Left lung (tissue), 10 donors: Measurements from ENCODE around the gene SUPT3H. TPM values are rescaled to one million over a fixed set of nuclear protein-coding genes. Genes with fewer than 3 reads are reported as not detected.

ENCODE experiments used
- ATAC-seq: fragments of 200-7000 bp; cut with Tn5 transposase; one replicate; pipeline ENCODE4 v1.9.1; 2020; ENCODE audit warnings: moderate library complexity
- DNase-seq, 4 donors: peaks; one replicate each; pipeline ENCODE4 v3.0.0-alpha.2; 2013 to 2020
- H3K27ac ChIP-seq, 2 donors: fragments of 200-600 bp; sonication (generic) in 1 of 2; one replicate each; pipeline versions ENCODE4 v1.5.0 to v1.8.0; 2020 to 2021
- H3K27me3 ChIP-seq, 2 donors: fragments of 200-600 bp; sonication (generic) in 1 of 2; one replicate each; pipeline versions ENCODE4 v1.5.0 to v1.8.0; 2020 to 2021
- H3K36me3 ChIP-seq, 2 donors: fragments of 200-600 bp; sonication (generic) in 1 of 2; one replicate each; pipeline versions ENCODE4 v1.5.0 to v1.8.0; 2020 to 2021
- H3K4me1 ChIP-seq, 2 donors: fragments of 200-600 bp; one replicate each; pipeline ENCODE4 v1.8.0; 2021
- H3K4me3 ChIP-seq, 2 donors: fragments of 200-600 bp; sonication (generic) in 1 of 2; one replicate each; pipeline versions ENCODE4 v1.5.0 to v1.8.0; 2020 to 2021; ENCODE audit warnings: mild to moderate bottlenecking in 1 of 2
- H3K9me3 ChIP-seq, 2 donors: fragments of 200-600 bp; sonication (generic) in 1 of 2; one replicate each; pipeline versions ENCODE4 v1.5.0 to v1.8.0; 2020 to 2021
- intact Hi-C, 2 donors: fragments of 100-400 bp; cut with DNase I; formaldehyde crosslinking; loops; one replicate each; pipeline versions ENCODE4 v1.11.2 to v1.14.2; 2022
- polyA plus RNA-seq, 6 donors: library from polyadenylated mRNA; unstranded; fragments of 120-200 nt; gene quantifications; one replicate each; pipeline ENCODE4 v1.2.1, GENCODE V29; 2013; ENCODE audit not compliant: insufficient read length in 6 of 6
- total RNA-seq, 2 donors: library from RNA; stranded (reverse); fragmentation: NEBNext Ultra II Directional; extraction: Animal tissue kit (Norgen Biotek cat#: 25700); gene quantifications; one replicate each; pipeline ENCODE4 v1.2.1, GENCODE V29; 2021
- TF ChIP-seq, protein P1 (sequence below), 2 donors: fragments of 200-600 bp; sonication (generic) in 1 of 2; IDR thresholded peaks; one replicate each; pipeline versions ENCODE4 v1.5.0 to v1.8.0; 2021; ENCODE audit warnings: antibody characterized with exemption in 2 of 2
- donor health status: DM: no; HTN: yes; CAD: no.
- donor health status: DM: no; HTN: no; CAD: no.

The SUPT3H gene
- total and polyA plus RNA-seq, 8 donors: 4.7 to 33.0 (median 26.2) TPM

- TF ChIP-seq, protein P1, sequence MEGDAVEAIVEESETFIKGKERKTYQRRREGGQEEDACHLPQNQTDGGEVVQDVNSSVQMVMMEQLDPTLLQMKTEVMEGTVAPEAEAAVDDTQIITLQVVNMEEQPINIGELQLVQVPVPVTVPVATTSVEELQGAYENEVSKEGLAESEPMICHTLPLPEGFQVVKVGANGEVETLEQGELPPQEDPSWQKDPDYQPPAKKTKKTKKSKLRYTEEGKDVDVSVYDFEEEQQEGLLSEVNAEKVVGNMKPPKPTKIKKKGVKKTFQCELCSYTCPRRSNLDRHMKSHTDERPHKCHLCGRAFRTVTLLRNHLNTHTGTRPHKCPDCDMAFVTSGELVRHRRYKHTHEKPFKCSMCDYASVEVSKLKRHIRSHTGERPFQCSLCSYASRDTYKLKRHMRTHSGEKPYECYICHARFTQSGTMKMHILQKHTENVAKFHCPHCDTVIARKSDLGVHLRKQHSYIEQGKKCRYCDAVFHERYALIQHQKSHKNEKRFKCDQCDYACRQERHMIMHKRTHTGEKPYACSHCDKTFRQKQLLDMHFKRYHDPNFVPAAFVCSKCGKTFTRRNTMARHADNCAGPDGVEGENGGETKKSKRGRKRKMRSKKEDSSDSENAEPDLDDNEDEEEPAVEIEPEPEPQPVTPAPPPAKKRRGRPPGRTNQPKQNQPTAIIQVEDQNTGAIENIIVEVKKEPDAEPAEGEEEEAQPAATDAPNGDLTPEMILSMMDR (IDR thresholded peaks at IDR 0.05): no peak
- Histone ChIP-seq H3K36me3 (no peaks in the 10 kb centered on the region), H3K9me3 (no peaks in the 10 kb centered on the region), H3K27me3 (no peaks in the 10 kb centered on the region), H3K4me1 (peaks cover 0 to 3% of the 10 kb centered on the region in 2 donors), H3K4me3 (no peak overlapping the region), H3K27ac (no peak overlapping the region)
- DNase-seq: no peak
- intact Hi-C loops: no loop called here
- no peak for ATAC-seq
Measured at GRCh38 chr6:44833248-44833647, 544.5 kb downstream of the SUPT3H start.

DNA sequence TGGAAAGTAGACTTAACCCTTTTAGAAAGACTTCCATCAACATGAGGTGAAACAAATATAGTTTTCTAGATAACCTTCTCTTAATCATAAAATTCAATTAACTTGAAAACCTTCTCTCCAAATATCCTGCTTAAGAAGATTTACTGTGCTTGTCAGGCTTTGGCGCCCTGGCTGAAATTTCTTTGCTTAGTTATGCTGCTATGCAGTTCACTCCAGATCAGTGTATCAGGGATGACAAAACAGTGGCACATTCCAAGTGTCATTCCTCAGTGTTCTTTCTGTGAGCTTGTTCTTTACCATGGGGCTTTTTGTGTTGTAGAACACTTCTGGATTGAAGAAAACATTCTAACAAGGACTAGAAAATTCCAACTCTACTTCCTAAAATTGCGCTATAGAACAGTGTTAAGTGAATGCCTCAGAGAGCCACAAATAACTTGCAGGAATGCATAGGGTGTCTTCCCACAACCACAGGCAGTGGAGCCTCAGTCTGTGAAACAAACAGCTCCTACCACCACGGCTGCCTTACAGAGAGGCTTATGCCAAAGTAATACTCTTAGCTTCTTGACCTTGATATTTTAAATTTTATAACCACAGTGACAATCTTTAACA is 546.6 kb downstream of the SUPT3H start:
- no peak overlapping the region for H3K27ac ChIP-seq
- ATAC-seq (no peak), DNase-seq (no peak)
- H3K27me3 ChIP-seq: no peaks in the 10 kb centered on the region
- no peaks in the 10 kb centered on the region for H3K36me3 ChIP-seq
- intact Hi-C loops: no loop called here
- no peak overlapping the region for H3K4me3 ChIP-seq
- peaks cover 0 to 3% of the 10 kb centered on the region in 2 donors for H3K4me1 ChIP-seq
- TF ChIP-seq, protein P1 (IDR thresholded peaks at IDR 0.05): no peak
- no peaks in the 10 kb centered on the region for H3K9me3 ChIP-seq

GRCh38 chr6:44829836-44830235 is 547.9 kb downstream of the SUPT3H start:
- DNase-seq: no peak
- TF ChIP-seq, protein P1 (IDR thresholded peaks at IDR 0.05): no peak
- Histone ChIP-seq H3K36me3 (no peaks in the 10 kb centered on the region), H3K27ac (no peak overlapping the region), H3K4me3 (no peak overlapping the region), H3K4me1 (peaks cover 0 to 3% of the 10 kb centered on the region in 2 donors), H3K27me3 (no peaks in the 10 kb centered on the region), H3K9me3 (no peaks in the 10 kb centered on the region)
- intact Hi-C loops: no loop called here
- ATAC-seq: no peak

- ATAC-seq: no peak
- intact Hi-C loops: no loop called here
- TF ChIP-seq, protein P1 (IDR thresholded peaks at IDR 0.05): no peak
Measured at GRCh38 chr6:44828780-44829179, 549.0 kb downstream of the SUPT3H start.

DNA sequence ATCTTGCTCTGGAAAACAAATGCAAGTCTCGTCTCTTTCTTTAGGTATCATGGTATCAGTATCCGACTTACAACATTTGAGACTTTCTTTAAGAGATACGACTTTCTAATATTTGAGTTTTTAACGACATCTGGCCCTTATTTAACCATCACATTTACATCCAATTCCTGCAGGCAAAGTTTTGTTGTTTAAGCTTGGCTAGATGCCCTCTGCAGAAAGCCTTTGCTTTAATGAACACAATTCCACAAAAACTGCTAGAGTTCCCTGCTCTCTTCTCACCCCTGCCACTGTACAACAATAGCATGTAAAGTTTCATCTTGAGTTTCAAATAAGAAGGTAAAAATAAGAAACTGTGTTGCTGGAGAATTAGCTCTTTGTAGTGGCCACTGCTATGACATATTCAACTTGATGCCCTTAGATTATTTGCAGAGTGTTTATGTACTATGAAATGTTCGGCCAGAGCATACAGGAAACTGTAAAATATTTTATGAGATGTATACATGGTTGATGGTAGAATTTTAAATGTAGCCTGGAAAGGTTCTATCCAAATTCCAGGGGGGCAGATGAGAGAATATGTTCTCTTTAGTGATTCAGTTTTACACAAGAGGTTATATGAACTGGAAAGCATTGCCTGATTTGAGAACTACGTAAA is 551.6 kb downstream of the SUPT3H start:
- Histone ChIP-seq H3K4me1 (peaks cover 0 to 3% of the 10 kb centered on the region in 2 donors), H3K9me3 (no peaks in the 10 kb centered on the region), H3K27me3 (no peaks in the 10 kb centered on the region), H3K27ac (no peak overlapping the region), H3K36me3 (no peaks in the 10 kb centered on the region), H3K4me3 (no peak overlapping the region)
- no peak for ATAC-seq
- intact Hi-C loops: no loop called here
- no peak for DNase-seq
- TF ChIP-seq, protein P1 (IDR thresholded peaks at IDR 0.05): no peak

More at GRCh38 chr6:44828780-44829179, 549.0 kb downstream of the SUPT3H start:
- Histone ChIP-seq H3K36me3 (no peaks in the 10 kb centered on the region), H3K27me3 (no peaks in the 10 kb centered on the region), H3K4me3 (no peak overlapping the region), H3K9me3 (no peaks in the 10 kb centered on the region), H3K27ac (no peak overlapping the region), H3K4me1 (peaks cover 0 to 3% of the 10 kb centered on the region in 2 donors)
- no peak for DNase-seq
